ENCODE measurements around the gene MPC1. TPM values are rescaled to one million over a fixed set of nuclear protein-coding genes. Genes with fewer than 3 reads are reported as not detected.

MPC1 gene
- total RNA-seq, 1 donor from 2014 or later: 17.0 TPM

DNA sequence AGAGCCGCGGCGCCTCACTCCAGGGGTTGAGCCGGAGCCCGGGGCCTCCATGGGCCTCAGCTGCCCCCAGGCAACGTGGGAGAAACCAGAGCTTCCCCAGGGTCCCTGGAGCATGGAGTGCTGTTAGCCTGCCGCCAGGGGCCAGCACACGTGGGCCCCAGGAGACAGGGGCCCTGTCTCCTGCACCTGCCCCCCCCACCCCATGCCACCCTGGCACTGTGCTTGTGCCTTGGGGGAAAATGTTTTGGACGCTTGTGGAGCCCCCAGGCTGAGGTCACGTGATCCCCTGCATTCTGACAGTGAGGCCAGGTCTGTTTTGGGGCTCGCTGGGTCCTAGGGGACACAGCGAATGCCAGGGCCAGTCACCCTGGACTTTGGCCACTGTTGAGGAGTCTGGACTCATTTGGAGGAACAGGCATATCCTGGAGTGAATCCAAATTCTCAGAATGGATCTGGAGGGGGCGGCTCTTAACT lies 30.2 kb upstream of the MPC1 start:
- H3K36me3 Mint-ChIP-seq (ENCODE audit: unreplicated experiment): peaks cover 20% of the 10 kb centered on the region
- no peak overlapping the region for H3K27ac Mint-ChIP-seq (ENCODE audit: unreplicated experiment)
- H3K9me3 Mint-ChIP-seq (ENCODE audit: unreplicated experiment): peaks cover 15% of the 10 kb centered on the region
- no peak for DNase-seq
- H3K4me3 Mint-ChIP-seq (ENCODE audit: unreplicated experiment): no peak overlapping the region
- TF ChIP-seq, protein P1, sequence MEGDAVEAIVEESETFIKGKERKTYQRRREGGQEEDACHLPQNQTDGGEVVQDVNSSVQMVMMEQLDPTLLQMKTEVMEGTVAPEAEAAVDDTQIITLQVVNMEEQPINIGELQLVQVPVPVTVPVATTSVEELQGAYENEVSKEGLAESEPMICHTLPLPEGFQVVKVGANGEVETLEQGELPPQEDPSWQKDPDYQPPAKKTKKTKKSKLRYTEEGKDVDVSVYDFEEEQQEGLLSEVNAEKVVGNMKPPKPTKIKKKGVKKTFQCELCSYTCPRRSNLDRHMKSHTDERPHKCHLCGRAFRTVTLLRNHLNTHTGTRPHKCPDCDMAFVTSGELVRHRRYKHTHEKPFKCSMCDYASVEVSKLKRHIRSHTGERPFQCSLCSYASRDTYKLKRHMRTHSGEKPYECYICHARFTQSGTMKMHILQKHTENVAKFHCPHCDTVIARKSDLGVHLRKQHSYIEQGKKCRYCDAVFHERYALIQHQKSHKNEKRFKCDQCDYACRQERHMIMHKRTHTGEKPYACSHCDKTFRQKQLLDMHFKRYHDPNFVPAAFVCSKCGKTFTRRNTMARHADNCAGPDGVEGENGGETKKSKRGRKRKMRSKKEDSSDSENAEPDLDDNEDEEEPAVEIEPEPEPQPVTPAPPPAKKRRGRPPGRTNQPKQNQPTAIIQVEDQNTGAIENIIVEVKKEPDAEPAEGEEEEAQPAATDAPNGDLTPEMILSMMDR (IDR thresholded peaks at IDR 0.05; ENCODE audit: partially characterized antibody, unreplicated experiment): no peak
- H3K4me1 Mint-ChIP-seq (ENCODE audit: low read depth, unreplicated experiment): peaks cover 40% of the 10 kb centered on the region
- H3K27me3 Mint-ChIP-seq (ENCODE audit: unreplicated experiment): peaks cover 13% of the 10 kb centered on the region

DNA sequence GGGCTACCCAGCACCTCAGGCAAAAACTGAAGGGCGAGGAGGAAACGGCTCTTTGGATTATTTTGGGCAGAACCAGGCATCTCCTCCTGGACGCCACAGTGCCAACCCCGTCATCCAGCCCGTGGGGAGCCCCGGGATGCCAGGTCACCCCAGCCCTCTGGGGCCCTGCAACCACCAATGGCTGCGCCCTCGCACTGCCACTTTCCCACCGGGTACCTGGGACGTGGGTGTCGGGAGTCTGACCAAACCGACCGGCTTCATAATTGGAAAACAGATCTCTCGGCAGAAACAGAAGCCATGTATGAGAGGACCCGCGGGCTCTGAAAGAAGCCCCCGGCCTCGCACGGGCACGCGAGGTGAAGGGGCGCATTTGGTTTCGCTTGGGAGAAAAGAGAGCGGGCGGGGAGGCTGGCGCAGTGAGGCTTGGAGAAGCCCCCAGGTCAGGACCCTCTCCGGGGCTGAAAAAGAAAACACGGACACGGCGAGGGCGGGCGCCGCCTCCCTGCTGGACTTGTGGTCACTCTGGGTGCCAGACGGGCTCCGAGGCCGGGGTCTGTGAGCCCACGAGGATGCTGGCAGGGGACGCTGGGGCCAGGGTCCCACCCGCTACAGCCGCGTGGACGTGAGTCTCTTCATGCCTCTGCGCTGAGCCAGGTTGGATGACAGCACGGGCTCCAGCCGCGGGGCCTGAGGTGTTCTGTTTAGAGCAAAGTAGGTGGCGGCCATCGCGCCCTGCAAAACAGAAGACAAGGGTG lies 29.6 kb upstream of the MPC1 start:
- Mint-ChIP-seq H3K4me1 (ENCODE audit: low read depth, unreplicated experiment) (peaks cover 42% of the 10 kb centered on the region), H3K9me3 (ENCODE audit: unreplicated experiment) (peaks cover 15% of the 10 kb centered on the region), H3K27me3 (ENCODE audit: unreplicated experiment) (peaks cover 16% of the 10 kb centered on the region), H3K27ac (ENCODE audit: unreplicated experiment) (no peak overlapping the region), H3K36me3 (ENCODE audit: unreplicated experiment) (peaks cover 20% of the 10 kb centered on the region), H3K4me3 (ENCODE audit: unreplicated experiment) (no peak overlapping the region)
- no peak for DNase-seq
- TF ChIP-seq, protein P1 (IDR thresholded peaks at IDR 0.05; ENCODE audit: partially characterized antibody, unreplicated experiment): no peak

GRCh38 chr6:166411721-166412151 lies 29.0 kb upstream of the MPC1 start:
- DNase-seq: no peak
- H3K27me3 Mint-ChIP-seq (ENCODE audit: unreplicated experiment): peaks cover 14% of the 10 kb centered on the region
- peak overlapping the region; percentile 55 for H3K27ac Mint-ChIP-seq (ENCODE audit: unreplicated experiment)
- H3K36me3 Mint-ChIP-seq (ENCODE audit: unreplicated experiment): peaks cover 18% of the 10 kb centered on the region
- TF ChIP-seq, protein P1 (IDR thresholded peaks at IDR 0.05; ENCODE audit: partially characterized antibody, unreplicated experiment): no peak
- H3K9me3 Mint-ChIP-seq (ENCODE audit: unreplicated experiment): peaks cover 15% of the 10 kb centered on the region
- no peak overlapping the region for H3K4me3 Mint-ChIP-seq (ENCODE audit: unreplicated experiment)
- H3K4me1 Mint-ChIP-seq (ENCODE audit: low read depth, unreplicated experiment): peaks cover 40% of the 10 kb centered on the region

DNA sequence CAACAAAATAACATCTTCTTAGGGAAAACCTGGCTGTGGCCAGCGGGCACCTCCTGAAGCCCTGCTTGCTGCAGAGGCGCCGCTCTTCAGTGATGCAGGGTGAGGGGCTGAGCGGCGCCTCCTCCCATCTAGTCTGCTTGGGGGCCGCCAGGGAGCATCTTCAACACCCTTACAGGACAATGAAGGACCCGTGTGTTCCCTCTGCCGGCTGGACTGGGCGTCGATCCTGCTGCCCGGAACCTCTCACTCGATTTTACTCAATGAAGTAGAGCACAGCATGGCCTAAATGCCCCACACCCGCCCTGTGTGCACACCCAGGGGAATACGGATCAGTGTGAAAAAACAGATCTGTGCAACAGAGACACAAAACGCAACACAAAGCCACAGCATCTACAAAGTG lies 28.5 kb upstream of the MPC1 start:
- Mint-ChIP-seq H3K4me3 (ENCODE audit: unreplicated experiment) (no peak overlapping the region), H3K27me3 (ENCODE audit: unreplicated experiment) (peaks cover 13% of the 10 kb centered on the region), H3K36me3 (ENCODE audit: unreplicated experiment) (peaks cover 13% of the 10 kb centered on the region), H3K4me1 (ENCODE audit: low read depth, unreplicated experiment) (peaks cover 38% of the 10 kb centered on the region), H3K9me3 (ENCODE audit: unreplicated experiment) (peaks cover 10% of the 10 kb centered on the region), H3K27ac (ENCODE audit: unreplicated experiment) (peak overlapping the region; percentile 55)
- DNase-seq: peak; percentile 45
- TF ChIP-seq, protein P1 (IDR thresholded peaks at IDR 0.05; ENCODE audit: partially characterized antibody, unreplicated experiment): no peak

DNA sequence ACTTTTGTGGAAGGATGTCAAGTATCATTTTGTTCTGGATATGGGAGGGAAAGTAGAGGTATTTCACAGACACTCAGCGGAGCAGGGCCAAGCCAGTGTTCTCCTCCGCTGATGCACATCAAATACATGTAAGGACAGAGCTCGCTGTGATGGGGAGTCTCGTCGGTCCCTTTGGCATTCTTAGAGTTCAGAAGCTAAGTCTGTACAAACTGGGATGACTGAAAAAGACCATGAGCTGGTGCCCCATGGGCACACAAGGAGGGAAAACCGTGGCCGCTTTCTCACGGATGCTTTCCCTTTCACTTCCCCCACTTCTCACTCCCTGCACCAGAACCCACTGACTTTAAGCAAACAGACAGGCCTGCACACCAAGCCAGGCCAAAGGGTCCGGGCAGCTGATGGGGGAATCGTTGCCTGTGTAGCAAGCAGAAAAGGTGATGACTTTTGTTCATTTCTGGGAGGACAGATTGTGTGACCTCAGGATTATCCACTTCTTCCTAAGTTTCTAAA lies 27.7 kb upstream of the MPC1 start:
- Mint-ChIP-seq H3K27me3 (ENCODE audit: unreplicated experiment) (peaks cover 10% of the 10 kb centered on the region), H3K36me3 (ENCODE audit: unreplicated experiment) (peaks cover 5% of the 10 kb centered on the region), H3K9me3 (ENCODE audit: unreplicated experiment) (peaks cover 4% of the 10 kb centered on the region), H3K4me3 (ENCODE audit: unreplicated experiment) (peak overlapping the region; percentile 26), H3K27ac (ENCODE audit: unreplicated experiment) (no peak overlapping the region), H3K4me1 (ENCODE audit: low read depth, unreplicated experiment) (peaks cover 38% of the 10 kb centered on the region)
- TF ChIP-seq, protein P1 (IDR thresholded peaks at IDR 0.05; ENCODE audit: partially characterized antibody, unreplicated experiment): no peak
- DNase-seq: no peak
